ENCODE results near the gene TAGLN2.

The TAGLN2 gene

GRCh38 chr1:159869173-159869572 is 56.1 kb downstream of the TAGLN2 start:
- no peak for DNase-seq

DNA sequence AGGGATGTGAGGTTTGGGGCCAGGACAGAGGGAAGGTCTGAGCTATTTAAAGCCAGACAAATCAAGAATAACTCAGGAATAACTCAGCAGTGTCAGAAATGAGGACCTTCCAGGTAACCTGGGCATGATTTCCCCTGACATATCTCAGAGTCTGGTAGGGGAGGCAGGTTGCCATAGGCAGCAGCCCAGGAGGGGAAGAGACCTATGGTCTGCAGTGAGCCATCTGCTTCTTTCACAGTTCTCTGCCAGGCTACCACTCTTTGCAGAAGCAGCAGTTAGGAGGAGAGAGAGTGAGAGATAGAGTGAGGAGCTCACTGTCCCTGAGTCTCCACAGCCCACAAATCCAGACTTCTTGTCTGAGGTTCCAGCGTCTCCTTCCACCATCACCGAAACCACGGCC is 56.5 kb downstream of the TAGLN2 start:
- DNase-seq: no peak

Data from hippocampal formation (tissue), 2 donors.